ENCODE data around the gene CLHC1. TPM values are rescaled to one million over a fixed set of nuclear protein-coding genes. Genes with fewer than 3 reads are reported as not detected.
"Not testable (repeated sequence)": the region's sequence is repeated elsewhere in the genome, so short reads cannot be mapped to it uniquely, and the experiment has no call there.

CLHC1 gene
- total RNA-seq, 1 donor: 3.8 TPM

- peak; percentile 29 to 51 (median 47) for DNase-seq (ENCODE audit: low read depth in 2 of 3, low spot score in 2 of 3)
Observed at GRCh38 chr2:55232863-55233657, 967 bp upstream of the CLHC1 start.

DNA sequence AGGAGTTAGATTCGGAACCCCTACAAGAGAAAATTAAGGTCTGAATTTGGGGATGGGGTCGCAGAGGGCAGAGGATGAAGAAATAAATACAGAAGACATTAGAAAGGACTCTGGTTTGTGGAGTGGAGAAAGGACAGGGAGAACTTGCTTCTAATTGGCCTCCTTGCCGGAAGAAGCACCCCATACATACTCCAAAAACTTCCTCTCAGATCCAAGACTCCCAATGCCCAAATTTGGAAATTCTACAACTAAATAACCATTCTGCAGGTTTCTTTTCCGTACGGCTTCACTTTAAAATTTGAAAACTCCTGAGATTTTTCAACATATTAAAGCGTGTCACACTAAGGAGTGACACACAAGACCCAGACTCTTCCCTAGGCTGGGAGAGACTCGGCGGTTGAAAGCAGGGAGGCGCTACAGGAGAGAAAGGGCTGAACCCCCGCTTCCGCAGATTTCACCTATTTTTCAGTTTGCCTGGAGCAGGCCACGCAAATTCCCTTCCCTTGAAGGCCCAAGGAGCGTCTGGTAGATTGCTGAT is 478 bp downstream of the CLHC1 start:
- DNase-seq (ENCODE audit: low read depth in 2 of 3, low spot score in 2 of 3): no peak

GRCh38 chr2:55230551-55230950 is 1.5 kb downstream of the CLHC1 start:
- no peak for DNase-seq (ENCODE audit: low read depth in 2 of 3, low spot score in 2 of 3)

GRCh38 chr2:55229221-55229620 is 2.9 kb downstream of the CLHC1 start:
- DNase-seq (ENCODE audit: low read depth in 2 of 3, low spot score in 2 of 3): no peak

GRCh38 chr2:55228226-55228563 is 3.9 kb downstream of the CLHC1 start:
- DNase-seq (ENCODE audit: low read depth in 2 of 3, low spot score in 2 of 3): no peak

DNA sequence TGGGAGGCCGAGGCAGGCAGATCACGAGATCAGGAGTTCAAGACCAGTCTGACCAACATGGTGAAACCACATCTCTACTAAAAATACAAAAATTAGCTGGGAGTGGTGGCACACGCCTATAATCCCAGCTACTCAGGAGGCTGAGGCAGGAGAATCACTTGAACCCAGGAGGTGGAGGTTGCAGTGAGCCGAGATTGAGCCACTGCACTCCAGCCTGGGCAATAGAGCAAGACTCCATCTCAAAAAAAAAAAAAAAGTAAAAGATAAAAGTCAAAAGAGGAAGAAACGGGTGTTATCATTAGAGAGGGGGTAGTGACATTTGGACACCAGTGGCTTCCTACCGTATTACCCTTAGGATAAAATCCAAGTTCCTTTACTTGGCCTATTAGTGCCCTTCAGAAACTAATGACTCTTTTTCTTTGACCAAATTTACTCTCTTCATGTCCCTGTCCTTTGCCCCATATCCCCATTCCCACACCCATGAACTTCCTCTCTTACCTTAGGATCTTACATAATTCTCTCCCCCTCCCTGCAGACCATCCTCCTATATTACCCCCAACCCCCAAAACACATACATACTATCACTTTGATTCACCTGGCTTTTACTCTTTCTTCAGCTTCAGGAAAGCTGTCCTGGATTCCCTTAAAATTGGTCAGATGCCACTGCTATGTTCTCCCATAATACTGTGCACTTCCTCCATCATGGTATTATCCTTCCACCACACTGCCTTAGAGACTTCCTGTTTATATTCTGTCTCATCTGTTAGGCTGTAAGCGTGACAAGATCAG is 4.5 kb downstream of the CLHC1 start:
- DNase-seq (ENCODE audit: low read depth in 2 of 3, low spot score in 2 of 3): peak in 1 of 3 donors; percentile 20

DNA sequence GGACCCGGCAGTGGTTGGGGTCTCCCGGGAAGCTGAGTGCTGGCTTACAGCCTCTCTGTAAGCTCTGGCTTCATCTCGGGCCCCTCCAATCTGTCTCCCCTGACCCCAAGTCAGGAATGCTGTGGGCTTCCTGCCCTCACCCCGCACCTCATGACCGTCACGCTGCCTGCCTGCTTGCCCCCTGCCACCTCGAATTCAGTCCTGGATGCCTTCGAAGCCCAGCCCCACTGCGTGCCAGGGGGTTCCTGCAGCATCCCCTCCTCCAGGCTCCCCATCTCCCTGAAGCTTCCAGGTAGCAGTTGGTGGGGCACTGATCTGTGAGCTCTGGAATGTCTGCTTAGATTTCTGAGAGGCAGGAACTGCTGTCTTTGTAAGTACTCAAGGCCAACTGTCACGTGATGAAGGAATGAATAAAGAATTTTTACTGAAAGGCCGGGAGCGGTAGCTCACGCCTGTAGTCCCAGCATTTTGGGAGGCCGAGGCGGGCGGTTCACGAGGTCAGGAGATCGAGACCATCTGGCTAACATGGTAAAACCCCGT is 6.5 kb downstream of the CLHC1 start:
- no peak for DNase-seq (ENCODE audit: low read depth in 2 of 3, low spot score in 2 of 3)

GRCh38 chr2:55224761-55225261 is 7.3 kb downstream of the CLHC1 start:
- DNase-seq (ENCODE audit: low read depth in 2 of 3, low spot score in 2 of 3): no peak

DNA sequence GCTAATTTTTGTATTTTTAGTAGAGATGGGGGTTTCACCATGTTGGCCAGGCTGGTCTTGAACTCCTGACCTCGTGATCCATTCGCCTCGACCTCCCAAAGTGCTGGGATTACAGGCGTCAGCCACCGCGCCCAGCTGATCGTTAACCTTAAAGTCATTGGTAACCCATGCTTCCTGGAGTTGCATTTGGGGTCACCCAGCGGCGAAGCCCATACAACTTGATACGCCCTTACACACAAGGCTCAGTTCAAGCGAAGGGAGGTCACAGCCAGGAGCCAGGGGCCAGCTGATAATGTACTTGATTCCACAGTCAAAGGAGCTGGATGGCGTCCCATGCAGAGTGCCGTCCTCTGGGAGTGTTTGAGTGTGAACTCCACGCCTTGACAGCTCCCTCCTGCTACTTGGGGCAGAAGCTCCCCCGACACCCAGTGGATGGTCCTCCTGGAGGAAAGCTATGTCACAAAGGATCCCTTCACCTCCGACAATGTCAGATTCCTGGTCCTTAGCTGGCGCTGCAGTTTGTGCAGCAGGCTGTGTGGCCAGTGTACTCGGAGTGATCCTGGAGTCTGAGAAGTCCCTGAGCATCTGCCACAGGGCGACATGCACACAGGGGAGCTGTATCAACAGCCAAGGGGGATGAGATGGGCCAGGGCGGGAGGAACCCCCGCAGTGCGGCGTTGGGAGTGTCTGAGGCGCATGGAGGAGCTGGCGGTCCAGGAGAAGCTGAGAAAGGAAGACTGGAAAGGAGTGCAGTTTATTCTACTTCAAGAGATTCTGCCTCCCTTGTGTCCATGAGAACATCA is 7.9 kb downstream of the CLHC1 start:
- no peak for DNase-seq (ENCODE audit: low read depth in 2 of 3, low spot score in 2 of 3)

- DNase-seq (ENCODE audit: low read depth in 2 of 3, low spot score in 2 of 3): no peak
Observed at GRCh38 chr2:55213822-55214221, 18.3 kb downstream of the CLHC1 start.

- DNase-seq (ENCODE audit: low read depth in 2 of 3, low spot score in 2 of 3): no peak
Observed at GRCh38 chr2:55204950-55205349, 27.1 kb downstream of the CLHC1 start.

GRCh38 chr2:55204536-55204935 is 27.6 kb downstream of the CLHC1 start:
- DNase-seq (ENCODE audit: low read depth in 2 of 3, low spot score in 2 of 3): no peak

GRCh38 chr2:55200416-55200815 is 31.7 kb downstream of the CLHC1 start:
- DNase-seq (ENCODE audit: low read depth in 2 of 3, low spot score in 2 of 3): no peak

- no peak for DNase-seq (ENCODE audit: low read depth in 2 of 3, low spot score in 2 of 3)
Observed at GRCh38 chr2:55196526-55196925, 35.6 kb downstream of the CLHC1 start.

- DNase-seq (ENCODE audit: low read depth in 2 of 3, low spot score in 2 of 3): not testable (repeated sequence)
Observed at GRCh38 chr2:55191888-55192287, 40.2 kb downstream of the CLHC1 start.

GRCh38 chr2:55186837-55187236 is 45.3 kb downstream of the CLHC1 start:
- not testable (repeated sequence) for DNase-seq (ENCODE audit: low read depth in 2 of 3, low spot score in 2 of 3)

DNA sequence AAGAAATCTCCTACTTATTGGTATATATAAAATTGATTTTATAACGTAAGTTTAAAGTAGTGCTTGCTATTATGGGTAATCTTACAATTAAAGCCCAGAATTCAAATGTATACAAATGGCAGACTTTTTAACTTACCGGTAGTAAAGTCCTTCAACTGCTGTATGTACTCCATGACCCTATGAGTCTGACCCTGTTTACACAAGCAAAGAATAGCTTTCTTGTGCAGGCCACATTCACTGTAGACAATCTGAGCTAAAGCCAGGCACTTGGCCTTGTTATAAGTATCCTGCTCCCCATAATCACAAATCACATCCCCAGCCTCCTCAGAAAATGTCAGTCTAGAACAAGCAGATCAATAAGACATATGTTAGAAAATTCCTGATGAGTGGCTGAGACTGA is 51.7 kb downstream of the CLHC1 start:
- DNase-seq (ENCODE audit: low read depth in 2 of 3, low spot score in 2 of 3): no peak

- DNase-seq (ENCODE audit: low read depth in 2 of 3, low spot score in 2 of 3): no peak
Observed at GRCh38 chr2:55176094-55176415, 56.0 kb downstream of the CLHC1 start.

DNA sequence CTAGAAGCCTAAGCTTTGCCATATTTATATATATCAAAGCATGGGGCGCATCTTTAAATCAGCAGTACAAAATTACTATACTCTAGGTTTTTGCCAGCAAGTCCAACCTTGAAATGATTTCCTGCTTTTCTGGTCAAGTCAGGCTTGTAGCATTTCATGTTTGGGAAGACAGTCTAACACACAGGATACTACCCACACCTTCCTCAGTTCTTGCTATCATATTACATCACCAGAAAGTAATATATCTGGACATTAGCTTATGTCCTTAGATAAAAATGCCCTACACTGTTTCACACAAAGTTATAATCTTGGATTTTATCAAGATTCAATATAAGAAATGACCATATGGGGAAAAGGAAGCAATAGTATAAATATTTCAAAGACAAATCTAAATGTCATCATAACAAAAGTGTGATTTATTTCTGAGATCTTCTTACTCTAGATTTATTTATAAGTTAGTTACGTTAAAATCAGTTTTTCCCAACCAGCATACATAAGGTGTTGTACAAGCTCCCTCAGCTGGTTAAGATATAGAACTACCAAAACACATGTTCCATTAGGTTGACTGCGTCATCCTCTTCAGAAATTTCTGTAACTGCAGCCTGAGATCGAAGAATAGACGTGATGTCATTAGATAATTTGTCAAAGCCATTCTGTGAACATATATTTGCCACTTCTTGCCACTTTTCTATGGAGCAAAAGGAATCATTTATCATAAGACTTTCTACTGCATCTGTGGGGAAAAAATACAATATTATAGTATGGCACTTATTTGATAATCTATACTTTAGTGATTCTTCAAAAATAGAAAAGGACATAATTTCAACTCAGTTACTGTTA is 56.6 kb downstream of the CLHC1 start:
- peak in 2 of 3 donors; percentile 44 to 75 for DNase-seq (ENCODE audit: low read depth in 2 of 3, low spot score in 2 of 3)
